Mesothelial cell of epicardium (in vitro differentiated cells): ENCODE measurements around the gene SMAD1. TPM values are rescaled to one million over a fixed set of nuclear protein-coding genes. Genes with fewer than 3 reads are reported as not detected.
A peak's percentile ranks its signal among the peaks of the same experiment; 100 is the strongest.
"Not testable (repeated sequence)": the region's sequence is repeated elsewhere in the genome, so short reads cannot be mapped to it uniquely, and the experiment has no call there.

Experiments
- DNase-seq, 2 experiments: peaks; one replicate each; pipeline ENCODE4 v3.0.0; 2021; ENCODE audit warnings: low spot score in 2 of 2; ENCODE audit not compliant: unreplicated experiment in 2 of 2
- H3K27ac Mint-ChIP-seq: 2 replicates; pipeline ENCODE4 v1.8.0; 2021; ENCODE audit warnings: mixed read lengths
- H3K27me3 Mint-ChIP-seq: 2 replicates; pipeline ENCODE4 v1.8.0; 2021; ENCODE audit warnings: low read depth, mixed read lengths
- H3K36me3 Mint-ChIP-seq: 2 replicates; pipeline ENCODE4 v1.8.0; 2021; ENCODE audit warnings: mixed read lengths
- H3K4me1 Mint-ChIP-seq: 2 replicates; pipeline ENCODE4 v1.8.0; 2021; ENCODE audit warnings: mixed read lengths
- H3K4me3 Mint-ChIP-seq: 2 replicates; pipeline ENCODE4 v1.8.0; 2021; ENCODE audit warnings: mild to moderate bottlenecking, moderate library complexity, mixed read lengths
- H3K9me3 Mint-ChIP-seq: 2 replicates; pipeline ENCODE4 v1.8.0; 2021; ENCODE audit warnings: mixed read lengths
- CTCF ChIP-seq: fragments of 200-600 bp; sonication (generic); IDR thresholded peaks from one replicate; pipeline ENCODE4 v1.5.0; 2021; ENCODE audit warnings: antibody characterized with exemption; ENCODE audit not compliant: unreplicated experiment
- total RNA-seq: library from RNA; stranded (reverse); gene quantifications from 3 replicates; pipeline ENCODE4 v1.2.1, GENCODE V29; 2021

The SMAD1 gene
- total RNA-seq, 1 donor from 2014 or later, result 40.5 TPM

- Mint-ChIP-seq H3K36me3 (peaks cover 4% of the 10 kb centered on the region), H3K9me3 (no peaks in the 10 kb centered on the region), H3K4me1 (peaks cover 10% of the 10 kb centered on the region), H3K27me3 (no peaks in the 10 kb centered on the region), H3K4me3 (no peak overlapping the region), H3K27ac (peak overlapping the region; percentile 48)
- no peak for DNase-seq
- no peak for TF ChIP-seq CTCF
Observed at GRCh38 chr4:145531859-145532258, 50.2 kb downstream of the SMAD1 start.

GRCh38 chr4:145533001-145533400 lies 51.3 kb downstream of the SMAD1 start:
- no peak overlapping the region for H3K4me3 Mint-ChIP-seq
- H3K36me3 Mint-ChIP-seq, result peaks cover 4% of the 10 kb centered on the region
- no peaks in the 10 kb centered on the region for H3K9me3 Mint-ChIP-seq
- peak overlapping the region; percentile 76 for H3K27ac Mint-ChIP-seq
- no peaks in the 10 kb centered on the region for H3K27me3 Mint-ChIP-seq
- peaks cover 18% of the 10 kb centered on the region for H3K4me1 Mint-ChIP-seq
- TF ChIP-seq CTCF, result no peak
- no peak for DNase-seq

- not testable (repeated sequence) for H3K36me3 Mint-ChIP-seq, H3K9me3 Mint-ChIP-seq, DNase-seq, H3K4me3 Mint-ChIP-seq, H3K27me3 Mint-ChIP-seq, H3K27ac Mint-ChIP-seq
- H3K4me1 Mint-ChIP-seq, result peaks cover 19% of the 10 kb centered on the region
Observed at GRCh38 chr4:145533415-145533814, 51.8 kb downstream of the SMAD1 start.

DNA sequence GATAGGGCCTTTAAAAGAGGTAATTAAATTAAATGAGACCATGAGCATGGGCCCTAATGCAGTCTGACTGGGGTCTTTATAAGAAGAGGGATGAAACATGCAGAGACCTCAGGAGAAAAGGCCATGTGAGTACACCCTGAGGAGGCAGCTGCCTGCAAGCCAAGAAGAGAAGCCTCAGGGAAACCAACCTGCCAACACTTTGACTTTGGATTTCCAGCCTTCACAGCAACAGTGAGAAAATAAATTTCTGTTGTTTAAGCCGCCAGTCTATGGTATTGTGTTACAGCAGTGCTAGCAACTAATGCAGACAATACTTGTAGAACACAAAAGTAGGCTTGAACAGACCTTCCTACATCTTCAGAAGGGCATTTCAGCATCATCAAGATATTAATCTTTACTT lies 52.3 kb downstream of the SMAD1 start:
- no peak for TF ChIP-seq CTCF
- no peak for DNase-seq
- H3K36me3 Mint-ChIP-seq, result peaks cover 4% of the 10 kb centered on the region
- H3K27ac Mint-ChIP-seq, result no peak overlapping the region
- no peak overlapping the region for H3K4me3 Mint-ChIP-seq
- H3K27me3 Mint-ChIP-seq, result no peaks in the 10 kb centered on the region
- H3K4me1 Mint-ChIP-seq, result peaks cover 22% of the 10 kb centered on the region
- no peaks in the 10 kb centered on the region for H3K9me3 Mint-ChIP-seq

DNA sequence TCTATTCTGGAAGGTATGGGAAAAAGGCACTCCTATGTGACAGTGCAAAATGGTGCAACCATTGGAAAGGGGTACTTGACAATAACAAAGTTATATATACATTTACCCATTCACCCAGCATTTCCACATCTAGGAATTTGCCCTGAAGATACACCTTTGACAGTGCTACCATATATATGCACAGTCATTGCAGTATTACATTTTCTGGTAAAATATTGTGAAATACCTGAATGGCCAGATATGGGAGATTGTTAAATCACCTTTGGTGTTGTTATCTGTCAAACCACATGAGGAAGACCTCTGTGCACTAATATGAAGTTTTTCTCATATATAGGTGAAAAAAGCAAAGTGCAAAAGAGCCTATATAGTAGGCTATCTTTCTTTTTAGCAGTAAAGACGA lies 53.5 kb downstream of the SMAD1 start:
- H3K27me3 Mint-ChIP-seq, result no peaks in the 10 kb centered on the region
- H3K36me3 Mint-ChIP-seq, result peaks cover 4% of the 10 kb centered on the region
- no peak for TF ChIP-seq CTCF
- H3K4me3 Mint-ChIP-seq, result no peak overlapping the region
- H3K27ac Mint-ChIP-seq, result no peak overlapping the region
- H3K9me3 Mint-ChIP-seq, result no peaks in the 10 kb centered on the region
- no peak for DNase-seq
- H3K4me1 Mint-ChIP-seq, result peaks cover 26% of the 10 kb centered on the region

DNA sequence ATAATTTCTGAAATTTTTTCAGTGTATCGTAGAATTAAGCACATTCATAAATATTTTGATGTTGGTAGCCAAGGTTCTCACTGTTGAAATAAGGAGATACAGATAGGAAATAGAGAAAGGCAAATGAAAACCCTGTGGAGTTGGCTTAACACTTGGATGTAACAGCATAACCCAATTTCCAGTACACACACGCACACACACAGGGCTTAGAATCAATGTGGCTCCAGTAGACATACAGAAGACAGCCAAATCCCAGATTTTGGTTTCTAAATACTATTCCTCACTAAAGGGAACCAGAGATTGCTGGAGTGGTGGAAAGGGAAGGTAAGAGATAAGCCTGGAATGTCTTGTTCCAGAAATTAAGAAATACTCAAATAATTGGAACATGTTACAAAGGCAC lies 54.4 kb downstream of the SMAD1 start:
- H3K9me3 Mint-ChIP-seq, result no peaks in the 10 kb centered on the region
- DNase-seq, result no peak
- no peak for TF ChIP-seq CTCF
- peaks cover 26% of the 10 kb centered on the region for H3K4me1 Mint-ChIP-seq
- no peak overlapping the region for H3K4me3 Mint-ChIP-seq
- no peak overlapping the region for H3K27ac Mint-ChIP-seq
- peaks cover 4% of the 10 kb centered on the region for H3K36me3 Mint-ChIP-seq
- H3K27me3 Mint-ChIP-seq, result no peaks in the 10 kb centered on the region
